T-cell (primary cell): Measurements from ENCODE around the gene ZCCHC14. TPM values are rescaled to one million over a fixed set of nuclear protein-coding genes. Genes with fewer than 3 reads are reported as not detected.
"Not testable (repeated sequence)": the region's sequence is repeated elsewhere in the genome, so short reads cannot be mapped to it uniquely, and the experiment has no call there.

Source experiments
- ATAC-seq, 4 experiments: fragments of 200-7000 bp in 3 of 4; fragments of 150-1000 bp in 1 of 4; cut with Tn5 transposase; replicated peaks in 1 of 4; 1 replicate in 3 of 4; 2 replicates in 1 of 4; pipeline ENCODE4 v1.10.0; 2021; ENCODE audit warnings: moderate library complexity in 3 of 4, mild to moderate bottlenecking in 2 of 4, moderate number of reproducible peaks in 1 of 4
- CTCF ChIA-PET, 2 donors: fragments of 300-600 bp; sonication (Branson Sonifier 250); formaldehyde crosslinking; loops; one replicate each; lab custom pipeline; 2022; ENCODE audit warnings: antibody characterized with exemption in 2 of 2; lab: Charles Lee
- POLR2A ChIA-PET, 2 donors: fragments of 300-600 bp; sonication (Branson Sonifier 250); formaldehyde crosslinking; loops; one replicate each; lab custom pipeline; 2022; ENCODE audit warnings: antibody characterized with exemption in 2 of 2; lab: Charles Lee
- DNase-seq, 35 experiments: peaks; one replicate each; pipeline versions ENCODE4 v3.0.0 to v3.0.0-alpha.2; 2013 to 2023
- H3K27ac ChIP-seq: one replicate; pipeline ENCODE4 v1.5.1; 2013; ENCODE audit warnings: low read length
- H3K27me3 ChIP-seq, 2 experiments: replicated peaks in 1 of 2; 1 replicate in 1 of 2; 2 replicates in 1 of 2; pipeline versions ENCODE4 v1.6.1 to v1.7.0; 2013; ENCODE audit warnings: low read length in 1 of 2, mixed read lengths in 1 of 2; ENCODE audit not compliant: control insufficient read depth in 2 of 2, insufficient read depth in 2 of 2; ENCODE audit errors: extremely low read depth in 1 of 2
- H3K36me3 ChIP-seq, 2 donors: 1 replicate in 1 of 2; 2 replicates in 1 of 2; pipeline versions ENCODE4 v1.6.1 to v1.7.0; 2013; ENCODE audit warnings: low read length in 1 of 2; ENCODE audit not compliant: control insufficient read depth in 2 of 2, insufficient read depth in 1 of 2; ENCODE audit errors: extremely low read depth in 1 of 2
- H3K4me1 ChIP-seq, 2 experiments: 1 replicate in 1 of 2; 2 replicates in 1 of 2; pipeline versions ENCODE4 v1.6.1 to v1.7.0; 2013; ENCODE audit warnings: low read length in 2 of 2, mixed read lengths in 1 of 2; ENCODE audit not compliant: insufficient read depth in 2 of 2, control insufficient read depth in 1 of 2; ENCODE audit errors: extremely low read depth in 1 of 2
- H3K4me3 ChIP-seq, 2 donors: 1 replicate in 1 of 2; 2 replicates in 1 of 2; pipeline versions ENCODE4 v1.5.1 to v1.7.0; 2013; ENCODE audit warnings: mild to moderate bottlenecking in 2 of 2, low read length in 1 of 2, moderate library complexity in 1 of 2; ENCODE audit not compliant: control insufficient read depth in 1 of 2; ENCODE audit errors: extremely low read depth in 1 of 2
- H3K9me3 ChIP-seq: 2 replicates; pipeline ENCODE4 v1.7.0; 2013
- H3K27ac Mint-ChIP-seq, 2 donors: one replicate each; pipeline ENCODE4 v1.8.0; 2020 to 2021; ENCODE audit warnings: mild to moderate bottlenecking in 2 of 2, mixed read lengths in 2 of 2
- H3K27me3 Mint-ChIP-seq, 2 donors: one replicate each; pipeline ENCODE4 v1.8.0; 2021 to 2022; ENCODE audit warnings: mixed read lengths in 2 of 2
- H3K36me3 Mint-ChIP-seq: one replicate; pipeline ENCODE4 v1.8.0; 2021; ENCODE audit warnings: mixed read lengths
- H3K4me1 Mint-ChIP-seq, 3 donors: one replicate each; pipeline ENCODE4 v1.8.0; 2020 to 2022; ENCODE audit warnings: mixed read lengths in 3 of 3, mild to moderate bottlenecking in 1 of 3
- H3K4me3 Mint-ChIP-seq, 3 donors: one replicate each; pipeline ENCODE4 v1.8.0; 2020 to 2022; ENCODE audit warnings: mild to moderate bottlenecking in 3 of 3, mixed read lengths in 3 of 3, moderate library complexity in 3 of 3
- H3K9me3 Mint-ChIP-seq, 3 donors: one replicate each; pipeline ENCODE4 v1.8.0; 2020 to 2022; ENCODE audit warnings: mixed read lengths in 3 of 3
- WGBS: methylation state at CpG from one replicate; pipeline ENCODE4 v1.1.5; 2013; ENCODE audit warnings: missing lambda C conversion rate; ENCODE audit not compliant: insufficient coverage; 5-methylcytosine and 5-hydroxymethylcytosine counted together
- total RNA-seq, 35 experiments: library from RNA in 6 of 35; stranded (reverse) in 6 of 35; fragments of 120-200 nt in 1 of 35; gene quantifications; one replicate each; pipeline versions ENCODE4 v1.2.1 to v1.2.4 and lab custom pipeline; 2013 to 2026

Gene ZCCHC14
- total RNA-seq, 5 donors from 2014 or later (not counting 1 experiment from before 2014, with no cell fraction given) = 23.7 to 32.6 (median 27.3) TPM

GRCh38 chr16:87380881-87381280, 111.9 kb downstream of the ZCCHC14 start:
- POLR2A ChIA-PET = no interaction called here
- H3K4me3 Mint-ChIP-seq = peak overlapping the region; percentile 74 to 88 (median 87)
- Histone ChIP-seq H3K36me3 (no peaks in the 10 kb centered on the region), H3K9me3 (no peaks in the 10 kb centered on the region), H3K4me3 (no peak overlapping the region), H3K27me3 (no peaks in the 10 kb centered on the region), H3K4me1 (peaks cover 15 to 48% of the 10 kb centered on the region in 2 experiments), H3K27ac (no peak overlapping the region)
- CTCF ChIA-PET = interaction anchor here in 1 of 2 donors (4.3 kb wide), 1 partner anchor 14 kb away, joined by 28 read pairs; no protein-coding TSS in a partner anchor
- H3K4me1 Mint-ChIP-seq = peaks cover 54 to 64% (median 55%) of the 10 kb centered on the region in 3 donors
- H3K27ac Mint-ChIP-seq = peak overlapping the region; percentile 70 to 86
- DNase-seq (no peak), ATAC-seq (no peak)
- H3K9me3 Mint-ChIP-seq = no peaks in the 10 kb centered on the region
- no CpG with 5 or more reads among the region's 4 CpGs for WGBS
- peaks cover 0 to 3% of the 10 kb centered on the region in 2 donors for H3K27me3 Mint-ChIP-seq
- peaks cover 5% of the 10 kb centered on the region for H3K36me3 Mint-ChIP-seq

- Histone ChIP-seq H3K27me3 (no peaks in the 10 kb centered on the region), H3K36me3 (no peaks in the 10 kb centered on the region), H3K9me3 (no peaks in the 10 kb centered on the region), H3K27ac (no peak overlapping the region), H3K4me3 (no peak overlapping the region), H3K4me1 (peaks cover 15 to 52% of the 10 kb centered on the region in 2 experiments)
- H3K9me3 Mint-ChIP-seq = no peaks in the 10 kb centered on the region
- peak overlapping the region; percentile 74 to 88 (median 87) for H3K4me3 Mint-ChIP-seq
- ATAC-seq (no peak), DNase-seq (no peak)
- ChIA-PET POLR2A (no interaction called here), CTCF (no interaction called here)
- peaks cover 55 to 65% (median 56%) of the 10 kb centered on the region in 3 donors for H3K4me1 Mint-ChIP-seq
- peaks cover 7% of the 10 kb centered on the region for H3K36me3 Mint-ChIP-seq
- peak overlapping the region; percentile 70 to 86 for H3K27ac Mint-ChIP-seq
- H3K27me3 Mint-ChIP-seq = peaks cover 0 to 3% of the 10 kb centered on the region in 2 donors
- 49% methylated on average over 2 of the region's 10 CpGs for WGBS
These were observed 112.4 kb downstream of the ZCCHC14 start for GRCh38 chr16:87380403-87380802.

DNA sequence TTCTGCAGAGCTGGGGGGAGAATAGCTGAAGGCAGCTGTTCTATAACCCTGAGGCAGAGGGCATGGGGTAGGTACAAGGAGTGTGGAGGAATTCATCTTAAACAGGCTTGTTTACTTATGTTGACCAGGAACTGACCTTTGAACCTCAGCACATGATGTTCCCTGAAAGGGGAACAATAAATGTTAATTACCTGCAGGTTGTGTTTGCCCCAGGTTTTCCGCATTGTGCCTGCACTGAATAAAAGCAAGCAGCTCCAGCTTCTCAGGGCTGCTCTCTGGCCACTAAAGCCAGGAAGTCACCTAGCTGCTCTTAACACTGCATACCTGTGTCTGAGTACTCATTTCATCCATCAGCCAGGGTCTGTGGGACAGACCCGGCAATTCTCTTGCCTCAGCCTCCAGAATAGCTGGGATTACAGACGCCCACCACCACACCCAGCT, 113.5 kb downstream of the ZCCHC14 start:
- peaks cover 15 to 46% of the 10 kb centered on the region in 2 experiments for H3K4me1 ChIP-seq
- H3K4me3 Mint-ChIP-seq, H3K27ac ChIP-seq, H3K27ac Mint-ChIP-seq, H3K9me3 Mint-ChIP-seq, H3K27me3 ChIP-seq, H3K27me3 Mint-ChIP-seq, DNase-seq, ATAC-seq, POLR2A ChIA-PET, H3K4me3 ChIP-seq, H3K9me3 ChIP-seq, H3K36me3 ChIP-seq, H3K36me3 Mint-ChIP-seq: not testable (repeated sequence)
- 100% methylated on average over 2 of the region's 3 CpGs for WGBS
- H3K4me1 Mint-ChIP-seq = peaks cover 53 to 60% (median 57%) of the 10 kb centered on the region in 3 donors
- CTCF ChIA-PET = interaction anchor here in 1 of 2 donors (1.0 kb wide), 1 partner anchor 53 kb away, joined by 3 read pairs; no protein-coding TSS in a partner anchor

GRCh38 chr16:87376660-87377059, 116.2 kb downstream of the ZCCHC14 start:
- peaks cover 4 to 31% of the 10 kb centered on the region in 2 experiments for H3K4me1 ChIP-seq
- Mint-ChIP-seq H3K4me1 (peaks cover 38 to 60% (median 54%) of the 10 kb centered on the region in 3 donors), H3K9me3 (no peaks in the 10 kb centered on the region), H3K27ac (peak overlapping the region in 1 of 2 donors; percentile 22), H3K4me3 (no peak overlapping the region), H3K27me3 (no peaks in the 10 kb centered on the region), H3K36me3 (peaks cover 14% of the 10 kb centered on the region)
- no peaks in the 10 kb centered on the region for H3K9me3 ChIP-seq
- ATAC-seq (no peak), DNase-seq (no peak)
- WGBS = 83% methylated on average over 1 of the region's 6 CpGs
- no peak overlapping the region for H3K27ac ChIP-seq
- no peaks in the 10 kb centered on the region for H3K36me3 ChIP-seq
- no peaks in the 10 kb centered on the region for H3K27me3 ChIP-seq
- no peak overlapping the region for H3K4me3 ChIP-seq
- POLR2A ChIA-PET = no interaction called here
- CTCF ChIA-PET = no interaction called here

- ATAC-seq (no peak), DNase-seq (no peak)
- H3K36me3 Mint-ChIP-seq = peaks cover 19% of the 10 kb centered on the region
- H3K4me1 Mint-ChIP-seq = peaks cover 34 to 55% (median 50%) of the 10 kb centered on the region in 3 donors
- Histone ChIP-seq H3K36me3 (no peaks in the 10 kb centered on the region), H3K9me3 (no peaks in the 10 kb centered on the region), H3K4me1 (peaks cover 0 to 26% of the 10 kb centered on the region in 2 experiments), H3K27ac (no peak overlapping the region), H3K27me3 (no peaks in the 10 kb centered on the region), H3K4me3 (no peak overlapping the region)
- H3K9me3 Mint-ChIP-seq = no peaks in the 10 kb centered on the region
- CTCF ChIA-PET = interaction anchor here in 1 of 2 donors (0.5 kb wide), 1 partner anchor 56 kb away, joined by 4 read pairs; no protein-coding TSS in a partner anchor
- H3K27ac Mint-ChIP-seq = no peak overlapping the region
- no peak overlapping the region for H3K4me3 Mint-ChIP-seq
- H3K27me3 Mint-ChIP-seq = no peaks in the 10 kb centered on the region
- 89% methylated on average over 3 of the region's 9 CpGs for WGBS
- POLR2A ChIA-PET = no interaction called here
These were observed 117.2 kb downstream of the ZCCHC14 start for GRCh38 chr16:87375426-87376135.

DNA sequence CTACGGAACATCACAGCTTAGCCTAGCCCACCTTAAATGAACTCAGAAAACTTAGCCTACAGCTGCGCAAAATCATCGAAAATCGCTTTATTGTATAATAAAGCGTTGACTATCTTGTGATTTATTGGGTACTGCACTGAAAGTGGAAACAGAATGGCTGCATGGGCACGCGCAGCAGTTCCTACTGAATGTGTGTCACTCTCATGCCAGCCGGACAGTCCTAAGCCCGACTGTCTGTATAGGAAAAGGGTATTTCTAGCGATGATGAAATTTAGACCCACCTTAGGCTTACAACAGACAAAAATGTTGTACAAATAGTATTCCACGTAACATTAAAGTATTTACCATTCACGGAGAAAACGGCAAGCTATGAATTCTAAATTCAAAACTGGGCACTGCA, 118.5 kb downstream of the ZCCHC14 start:
- ATAC-seq = no peak
- Mint-ChIP-seq H3K27me3 (no peaks in the 10 kb centered on the region), H3K4me1 (peaks cover 40 to 50% (median 46%) of the 10 kb centered on the region in 3 donors), H3K9me3 (no peaks in the 10 kb centered on the region), H3K4me3 (no peak overlapping the region), H3K27ac (no peak overlapping the region), H3K36me3 (peaks cover 19% of the 10 kb centered on the region)
- no peak overlapping the region for H3K4me3 ChIP-seq
- peaks cover 0 to under 1% of the 10 kb centered on the region in 2 donors for H3K36me3 ChIP-seq
- peaks cover 0 to 16% of the 10 kb centered on the region in 2 experiments for H3K4me1 ChIP-seq
- no peak overlapping the region for H3K27ac ChIP-seq
- 96% methylated on average over 6 of the region's 13 CpGs for WGBS
- no peak for DNase-seq
- ChIA-PET CTCF (no interaction called here), POLR2A (no interaction called here)
- no peaks in the 10 kb centered on the region for H3K9me3 ChIP-seq
- no peaks in the 10 kb centered on the region for H3K27me3 ChIP-seq
